Measurements from ENCODE around the gene MAVS. TPM values are rescaled to one million over a fixed set of nuclear protein-coding genes. Genes with fewer than 3 reads are reported as not detected.
A peak's percentile ranks its signal among the peaks of the same experiment; 100 is the strongest.

The MAVS gene
- total and polyA plus RNA-seq, 9 of the 15 experiments (the other 6 are each of a cell fraction or from before 2014, with no cell fraction given) = 1.6 to 22.0 (median 11.3) TPM

GRCh38 chr20:3843490-3843889 lies 3.1 kb upstream of the MAVS start (continued):
- TF ChIP-seq ETV1 (tag; conservative IDR thresholded peaks at IDR 0.05; ENCODE audit: low read depth) = no peak
- TF ChIP-seq SP2 (IDR thresholded peaks at IDR 0.05; ENCODE audit: extremely low read depth, low read depth, low read length, poor library complexity, severe bottlenecking) = no peak
- no peak for TF ChIP-seq RBM15 (IDR thresholded peaks at IDR 0.05; ENCODE audit: insufficient read depth, low read length)
- TF ChIP-seq PPARD (CRISPR knock-in tag; IDR thresholded peaks at IDR 0.05) = no peak
- no peak for TF ChIP-seq CGGBP1 (CRISPR knock-in tag; IDR thresholded peaks at IDR 0.05)
- no peak for TF ChIP-seq NFIC (IDR thresholded peaks at IDR 0.05)
- no peak for TF ChIP-seq FOXA1 (IDR thresholded peaks at IDR 0.05; ENCODE audit: borderline replicate concordance)
- TF ChIP-seq ZNF408 (CRISPR knock-in tag; IDR thresholded peaks at IDR 0.05; ENCODE audit: low read depth) = no peak
- no peak for TF ChIP-seq CTCF (IDR thresholded peaks at IDR 0.05 in 2 of 3, conservative IDR thresholded peaks at IDR 0.05 in 1 of 3; ENCODE audit: insufficient read depth in 2 of 3, low read depth in 1 of 3, low read length in 3 of 3)
- TF ChIP-seq CHCHD3 (CRISPR knock-in tag; IDR thresholded peaks at IDR 0.05) = no peak
- TF ChIP-seq, protein P1, sequence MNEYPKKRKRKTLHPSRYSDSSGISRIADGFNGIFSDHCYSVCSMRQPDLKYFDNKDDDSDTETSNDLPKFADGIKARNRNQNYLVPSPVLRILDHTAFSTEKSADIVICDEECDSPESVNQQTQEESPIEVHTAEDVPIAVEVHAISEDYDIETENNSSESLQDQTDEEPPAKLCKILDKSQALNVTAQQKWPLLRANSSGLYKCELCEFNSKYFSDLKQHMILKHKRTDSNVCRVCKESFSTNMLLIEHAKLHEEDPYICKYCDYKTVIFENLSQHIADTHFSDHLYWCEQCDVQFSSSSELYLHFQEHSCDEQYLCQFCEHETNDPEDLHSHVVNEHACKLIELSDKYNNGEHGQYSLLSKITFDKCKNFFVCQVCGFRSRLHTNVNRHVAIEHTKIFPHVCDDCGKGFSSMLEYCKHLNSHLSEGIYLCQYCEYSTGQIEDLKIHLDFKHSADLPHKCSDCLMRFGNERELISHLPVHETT (CRISPR knock-in tag; conservative IDR thresholded peaks at IDR 0.05 in 1 of 2, IDR thresholded peaks at IDR 0.05 in 1 of 2) = peak in 1 of 2 experiments; percentile 54; a peak in 1 of 4 replicates
- TF ChIP-seq MAX (CRISPR knock-in tag; IDR thresholded peaks at IDR 0.05) = no peak
- TF ChIP-seq RAD21 (CRISPR knock-in tag; conservative IDR thresholded peaks at IDR 0.05 in 1 of 2, IDR thresholded peaks at IDR 0.05 in 1 of 2) = no peak
- TF ChIP-seq MAFK (IDR thresholded peaks at IDR 0.05; ENCODE audit: low read length) = peak; percentile 87
- TF ChIP-seq MCM5 (IDR thresholded peaks at IDR 0.05; ENCODE audit: low read depth) = no peak
- peak; percentile 73 for TF ChIP-seq ATF7 (IDR thresholded peaks at IDR 0.05)
- TF ChIP-seq ZNF121 (CRISPR knock-in tag; conservative IDR thresholded peaks at IDR 0.05) = no peak
- peak; percentile 91 for TF ChIP-seq MAFG (tag; conservative IDR thresholded peaks at IDR 0.05)
- TF ChIP-seq NFE2L1 (tag; IDR thresholded peaks at IDR 0.05; ENCODE audit: borderline replicate concordance, low read depth) = peak; percentile 62; the same call in 1 of the 2 replicates
- TF ChIP-seq, protein P2, sequence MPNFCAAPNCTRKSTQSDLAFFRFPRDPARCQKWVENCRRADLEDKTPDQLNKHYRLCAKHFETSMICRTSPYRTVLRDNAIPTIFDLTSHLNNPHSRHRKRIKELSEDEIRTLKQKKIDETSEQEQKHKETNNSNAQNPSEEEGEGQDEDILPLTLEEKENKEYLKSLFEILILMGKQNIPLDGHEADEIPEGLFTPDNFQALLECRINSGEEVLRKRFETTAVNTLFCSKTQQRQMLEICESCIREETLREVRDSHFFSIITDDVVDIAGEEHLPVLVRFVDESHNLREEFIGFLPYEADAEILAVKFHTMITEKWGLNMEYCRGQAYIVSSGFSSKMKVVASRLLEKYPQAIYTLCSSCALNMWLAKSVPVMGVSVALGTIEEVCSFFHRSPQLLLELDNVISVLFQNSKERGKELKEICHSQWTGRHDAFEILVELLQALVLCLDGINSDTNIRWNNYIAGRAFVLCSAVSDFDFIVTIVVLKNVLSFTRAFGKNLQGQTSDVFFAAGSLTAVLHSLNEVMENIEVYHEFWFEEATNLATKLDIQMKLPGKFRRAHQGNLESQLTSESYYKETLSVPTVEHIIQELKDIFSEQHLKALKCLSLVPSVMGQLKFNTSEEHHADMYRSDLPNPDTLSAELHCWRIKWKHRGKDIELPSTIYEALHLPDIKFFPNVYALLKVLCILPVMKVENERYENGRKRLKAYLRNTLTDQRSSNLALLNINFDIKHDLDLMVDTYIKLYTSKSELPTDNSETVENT (CRISPR knock-in tag; IDR thresholded peaks at IDR 0.05) = no peak
- no peak for TF ChIP-seq TFAM (CRISPR knock-in tag; conservative IDR thresholded peaks at IDR 0.05)
- TF ChIP-seq ERF (CRISPR knock-in tag; IDR thresholded peaks at IDR 0.05) = no peak
